Measurements from ENCODE around the gene TTLL10. TPM values are rescaled to one million over a fixed set of nuclear protein-coding genes. Genes with fewer than 3 reads are reported as not detected.

TTLL10 gene
- total and polyA plus RNA-seq, 4 donors, result not detected

DNA sequence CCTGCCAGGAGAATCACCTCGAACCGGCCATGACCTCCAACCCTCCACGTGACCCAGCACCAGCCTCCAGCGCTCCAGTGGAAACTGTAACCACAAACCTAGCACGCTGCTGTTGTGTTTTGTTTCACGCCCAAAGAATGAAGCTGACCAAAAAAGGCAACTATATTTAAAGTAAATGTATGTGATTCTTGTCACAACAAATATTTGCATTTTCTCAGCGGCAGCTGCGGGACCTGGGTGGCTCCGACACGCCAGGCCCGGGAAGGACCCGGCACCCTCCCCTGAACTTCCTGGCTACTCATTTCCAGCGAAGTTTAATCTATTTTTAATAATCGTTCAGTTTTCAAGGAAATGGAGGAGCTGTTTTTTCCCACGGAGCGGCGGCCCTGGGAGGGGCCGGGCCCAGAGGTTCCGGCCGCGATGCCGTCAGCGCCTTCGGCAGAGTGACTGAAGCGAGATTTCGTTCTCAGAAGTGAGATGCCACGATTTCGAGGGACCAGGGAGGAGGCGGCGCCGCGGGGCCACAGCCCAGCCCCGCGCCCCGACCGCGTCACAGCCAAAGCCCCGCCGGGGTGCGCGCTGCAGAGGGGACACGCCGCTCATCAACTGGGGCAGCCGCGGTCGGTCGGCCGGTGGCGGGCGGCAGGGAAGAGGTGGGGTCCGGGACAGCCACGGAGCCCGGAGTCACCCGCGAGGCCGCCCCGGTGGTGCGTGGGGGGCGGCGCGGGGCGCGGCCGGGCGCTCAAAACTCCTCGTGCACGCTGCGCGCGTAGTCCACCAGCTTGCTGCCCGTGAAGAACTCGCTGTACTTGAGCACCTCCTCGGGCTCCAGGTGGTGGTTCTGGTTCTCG lies 43.3 kb downstream of the TTLL10 start:
- Histone ChIP-seq H3K27ac (ENCODE audit: low read depth in 1 of 2, low read length in 2 of 2) (no peak overlapping the region), H3K36me3 (ENCODE audit: control insufficient read depth in 4 of 4, insufficient read depth in 3 of 4, low read depth in 1 of 4, low read length in 3 of 4) (peaks cover 16 to 51% (median 21%) of the 10 kb centered on the region in 4 donors), H3K4me1 (ENCODE audit: control insufficient read depth in 4 of 4, insufficient read depth in 4 of 4, low read length in 3 of 4) (peaks cover 0 to 8% (median 0%) of the 10 kb centered on the region in 4 donors), H3K4me3 (ENCODE audit: low read depth in 1 of 3, low read length in 3 of 3) (no peak overlapping the region), H3K9ac (ENCODE audit: low read depth in 1 of 2, low read length in 2 of 2) (no peak overlapping the region), H3K27me3 (ENCODE audit: control insufficient read depth in 4 of 4, insufficient read depth in 4 of 4, low read length in 3 of 4) (no peaks in the 10 kb centered on the region), H3K9me3 (ENCODE audit: control insufficient read depth in 4 of 4, low read length in 3 of 4) (no peaks in the 10 kb centered on the region)
- no peak for DNase-seq (ENCODE audit: low spot score)
- 94% methylated on average over 74 of the region's 74 CpGs for WGBS
- TF ChIP-seq YY1 (IDR thresholded peaks at IDR 0.05) (no peak), HNF4G (IDR thresholded peaks at IDR 0.05) (no peak), FOXA2 (IDR thresholded peaks at IDR 0.05) (no peak), TAF1 (conservative IDR thresholded peaks at IDR 0.05) (no peak), MAX (IDR thresholded peaks at IDR 0.05) (no peak), CTCF (IDR thresholded peaks at IDR 0.05; ENCODE audit: low read depth, low read length, missing input control) (no peak), GABPA (IDR thresholded peaks at IDR 0.05 in 1 of 2, conservative IDR thresholded peaks at IDR 0.05 in 1 of 2) (no peak), ZBTB33 (IDR thresholded peaks at IDR 0.05) (no peak), RXRA (IDR thresholded peaks at IDR 0.05) (no peak), EGR1 (IDR thresholded peaks at IDR 0.05; ENCODE audit: low read depth in 2 of 2) (no peak), HNF4A (conservative IDR thresholded peaks at IDR 0.05) (no peak), RAD21 (IDR thresholded peaks at IDR 0.05) (no peak), REST (IDR thresholded peaks at IDR 0.05) (no peak), FOXA1 (IDR thresholded peaks at IDR 0.05) (no peak), JUND (IDR thresholded peaks at IDR 0.05) (no peak), NR2F2 (IDR thresholded peaks at IDR 0.05) (no peak), SP1 (IDR thresholded peaks at IDR 0.05) (no peak)
- TF ChIP-seq, protein P1, sequence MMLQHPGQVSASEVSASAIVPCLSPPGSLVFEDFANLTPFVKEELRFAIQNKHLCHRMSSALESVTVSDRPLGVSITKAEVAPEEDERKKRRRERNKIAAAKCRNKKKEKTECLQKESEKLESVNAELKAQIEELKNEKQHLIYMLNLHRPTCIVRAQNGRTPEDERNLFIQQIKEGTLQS (IDR thresholded peaks at IDR 0.05), result no peak

Measured in liver (tissue), 9 donors.